RWPE2 (cell line): ENCODE data around the gene PDGFRB.

Source experiments
- ATAC-seq: fragments of 200-7000 bp; cut with Tn5 transposase; 3 replicates; pipeline ENCODE4 v1.9.1; 2021; ENCODE audit warnings: low read depth
- DNase-seq: peaks from one replicate; pipeline ENCODE4 v3.0.0-alpha.2; 2020; ENCODE audit warnings: low spot score
- H3K27ac ChIP-seq: fragments of 450-650 bp; 2 replicates; pipeline ENCODE4 v1.5.1; 2017; ENCODE audit warnings: mild to moderate bottlenecking; ENCODE audit not compliant: poor library complexity, severe bottlenecking
- H3K27me3 ChIP-seq: fragments of 250-450 bp; sonication (Bioruptor Pico); 2 replicates; pipeline ENCODE4 v1.5.1; 2021; ENCODE audit warnings: mild to moderate bottlenecking, moderate library complexity; ENCODE audit not compliant: insufficient read depth, poor library complexity, severe bottlenecking
- H3K36me3 ChIP-seq: fragments of 250-450 bp; sonication (Bioruptor Pico); 2 replicates; pipeline ENCODE4 v1.5.1; 2020; ENCODE audit warnings: low read depth, mild to moderate bottlenecking, moderate library complexity
- H3K4me1 ChIP-seq: fragments of 250-450 bp; sonication (Bioruptor Pico); 2 replicates; pipeline ENCODE4 v1.5.1; 2021; ENCODE audit warnings: mild to moderate bottlenecking, moderate library complexity; ENCODE audit not compliant: insufficient read depth, poor library complexity, severe bottlenecking
- H3K4me3 ChIP-seq: fragments of 250-450 bp; sonication (Bioruptor Pico); 2 replicates; pipeline ENCODE4 v1.5.1; 2021; ENCODE audit warnings: mild to moderate bottlenecking, moderate library complexity; ENCODE audit not compliant: severe bottlenecking
- H3K9me3 ChIP-seq: fragments of 250-450 bp; sonication (Bioruptor Pico); 2 replicates; pipeline ENCODE4 v1.5.1; 2021; ENCODE audit warnings: mild to moderate bottlenecking, moderate library complexity; ENCODE audit not compliant: severe bottlenecking
- CTCF ChIP-seq: fragments of 450-650 bp; IDR thresholded peaks from one replicate; pipeline ENCODE4 v1.5.1; 2017; ENCODE audit warnings: mild to moderate bottlenecking, moderate library complexity; ENCODE audit not compliant: poor library complexity, severe bottlenecking

The PDGFRB gene

GRCh38 chr5:150142185-150142958 is 13.3 kb downstream of the PDGFRB start:
- Histone ChIP-seq H3K9me3 (no peaks in the 10 kb centered on the region), H3K27me3 (no peaks in the 10 kb centered on the region), H3K4me3 (no peak overlapping the region), H3K4me1 (peaks cover 18% of the 10 kb centered on the region), H3K27ac (peak overlapping the region; percentile 84), H3K36me3 (no peaks in the 10 kb centered on the region)
- ATAC-seq, result no peak
- no peak for DNase-seq
- no peak for TF ChIP-seq CTCF

GRCh38 chr5:150141544-150142184 is 14.0 kb downstream of the PDGFRB start:
- no peak for TF ChIP-seq CTCF
- H3K27me3 ChIP-seq, result no peaks in the 10 kb centered on the region
- ATAC-seq (no peak), DNase-seq (no peak)
- no peaks in the 10 kb centered on the region for H3K9me3 ChIP-seq
- no peaks in the 10 kb centered on the region for H3K36me3 ChIP-seq
- H3K27ac ChIP-seq, result peak overlapping the region; percentile 84
- no peak overlapping the region for H3K4me3 ChIP-seq
- peaks cover 18% of the 10 kb centered on the region for H3K4me1 ChIP-seq

GRCh38 chr5:150140830-150141229 is 14.8 kb downstream of the PDGFRB start:
- TF ChIP-seq CTCF, result no peak
- no peaks in the 10 kb centered on the region for H3K36me3 ChIP-seq
- H3K27me3 ChIP-seq, result no peaks in the 10 kb centered on the region
- no peak overlapping the region for H3K27ac ChIP-seq
- H3K4me3 ChIP-seq, result no peak overlapping the region
- H3K4me1 ChIP-seq, result peaks cover 18% of the 10 kb centered on the region
- DNase-seq (no peak), ATAC-seq (no peak)
- no peaks in the 10 kb centered on the region for H3K9me3 ChIP-seq

GRCh38 chr5:150139334-150139733 is 16.3 kb downstream of the PDGFRB start:
- no peak overlapping the region for H3K27ac ChIP-seq
- H3K4me3 ChIP-seq, result no peak overlapping the region
- H3K27me3 ChIP-seq, result no peaks in the 10 kb centered on the region
- H3K36me3 ChIP-seq, result no peaks in the 10 kb centered on the region
- no peak for ATAC-seq
- no peaks in the 10 kb centered on the region for H3K9me3 ChIP-seq
- DNase-seq, result no peak
- H3K4me1 ChIP-seq, result peaks cover 18% of the 10 kb centered on the region
- no peak for TF ChIP-seq CTCF
